ENCODE results near the gene WDR88. TPM values are rescaled to one million over a fixed set of nuclear protein-coding genes. Genes with fewer than 3 reads are reported as not detected.
"Not testable (repeated sequence)": the region's sequence is repeated elsewhere in the genome, so short reads cannot be mapped to it uniquely, and the experiment has no call there.

WDR88 gene
- total RNA-seq, 6 experiments from 2014 or later = not detected

GRCh38 chr19:33219261-33219815 is 87.4 kb downstream of the WDR88 start:
- Mint-ChIP-seq H3K4me3 (no peak overlapping the region), H3K4me1 (ENCODE audit: low read depth) (no peaks in the 10 kb centered on the region), H3K36me3 (ENCODE audit: low read depth) (no peaks in the 10 kb centered on the region), H3K27ac (no peak overlapping the region), H3K27me3 (ENCODE audit: insufficient read depth) (peaks cover 22% of the 10 kb centered on the region), H3K9me3 (no peaks in the 10 kb centered on the region)
- no peak for DNase-seq
- peak; percentile 44 for TF ChIP-seq CTCF (IDR thresholded peaks at IDR 0.05)

GRCh38 chr19:33220115-33220514 is 88.2 kb downstream of the WDR88 start:
- peaks cover 27% of the 10 kb centered on the region for H3K27me3 Mint-ChIP-seq (ENCODE audit: insufficient read depth)
- H3K4me1 Mint-ChIP-seq (ENCODE audit: low read depth) = no peaks in the 10 kb centered on the region
- no peak overlapping the region for H3K4me3 Mint-ChIP-seq
- H3K9me3 Mint-ChIP-seq = no peaks in the 10 kb centered on the region
- no peak overlapping the region for H3K27ac Mint-ChIP-seq
- no peak for DNase-seq
- no peak for TF ChIP-seq CTCF (IDR thresholded peaks at IDR 0.05)
- H3K36me3 Mint-ChIP-seq (ENCODE audit: low read depth) = no peaks in the 10 kb centered on the region

GRCh38 chr19:33220735-33221134 is 88.8 kb downstream of the WDR88 start:
- no peaks in the 10 kb centered on the region for H3K9me3 Mint-ChIP-seq
- H3K36me3 Mint-ChIP-seq (ENCODE audit: low read depth) = no peaks in the 10 kb centered on the region
- no peak for TF ChIP-seq CTCF (IDR thresholded peaks at IDR 0.05)
- H3K27me3 Mint-ChIP-seq (ENCODE audit: insufficient read depth) = peaks cover 27% of the 10 kb centered on the region
- no peaks in the 10 kb centered on the region for H3K4me1 Mint-ChIP-seq (ENCODE audit: low read depth)
- no peak overlapping the region for H3K4me3 Mint-ChIP-seq
- DNase-seq = no peak
- H3K27ac Mint-ChIP-seq = no peak overlapping the region

GRCh38 chr19:33221638-33222037 is 89.7 kb downstream of the WDR88 start:
- Mint-ChIP-seq H3K27ac (no peak overlapping the region), H3K36me3 (ENCODE audit: low read depth) (no peaks in the 10 kb centered on the region), H3K4me1 (ENCODE audit: low read depth) (no peaks in the 10 kb centered on the region), H3K27me3 (ENCODE audit: insufficient read depth) (peaks cover 30% of the 10 kb centered on the region), H3K4me3 (no peak overlapping the region), H3K9me3 (peaks cover 4% of the 10 kb centered on the region; the same call in 1 of the 2 replicates)
- TF ChIP-seq CTCF (IDR thresholded peaks at IDR 0.05) = no peak
- DNase-seq = no peak

DNA sequence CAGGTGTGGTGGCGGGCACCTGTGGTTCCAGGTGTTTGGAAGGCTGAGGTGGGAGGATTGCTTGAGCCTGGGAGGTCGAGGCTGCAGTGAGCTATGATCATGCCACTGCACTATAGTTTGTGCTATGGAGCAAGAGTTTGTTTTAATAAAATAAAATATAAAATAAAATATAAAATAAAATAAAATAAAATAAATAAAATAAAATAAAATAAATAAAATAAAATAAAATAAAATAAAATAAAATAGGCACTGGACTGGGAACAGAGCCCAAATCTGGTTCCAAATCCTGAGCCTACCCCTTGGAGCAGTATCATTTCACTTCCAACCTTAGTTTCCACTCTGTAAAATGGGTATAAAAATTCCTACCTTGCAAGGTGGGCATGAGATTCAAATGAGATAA is 90.3 kb downstream of the WDR88 start:
- H3K27ac Mint-ChIP-seq; H3K4me3 Mint-ChIP-seq; DNase-seq; H3K4me1 Mint-ChIP-seq (ENCODE audit: low read depth); H3K36me3 Mint-ChIP-seq (ENCODE audit: low read depth); H3K9me3 Mint-ChIP-seq: not testable (repeated sequence)
- H3K27me3 Mint-ChIP-seq (ENCODE audit: insufficient read depth) = peaks cover 30% of the 10 kb centered on the region

DNA sequence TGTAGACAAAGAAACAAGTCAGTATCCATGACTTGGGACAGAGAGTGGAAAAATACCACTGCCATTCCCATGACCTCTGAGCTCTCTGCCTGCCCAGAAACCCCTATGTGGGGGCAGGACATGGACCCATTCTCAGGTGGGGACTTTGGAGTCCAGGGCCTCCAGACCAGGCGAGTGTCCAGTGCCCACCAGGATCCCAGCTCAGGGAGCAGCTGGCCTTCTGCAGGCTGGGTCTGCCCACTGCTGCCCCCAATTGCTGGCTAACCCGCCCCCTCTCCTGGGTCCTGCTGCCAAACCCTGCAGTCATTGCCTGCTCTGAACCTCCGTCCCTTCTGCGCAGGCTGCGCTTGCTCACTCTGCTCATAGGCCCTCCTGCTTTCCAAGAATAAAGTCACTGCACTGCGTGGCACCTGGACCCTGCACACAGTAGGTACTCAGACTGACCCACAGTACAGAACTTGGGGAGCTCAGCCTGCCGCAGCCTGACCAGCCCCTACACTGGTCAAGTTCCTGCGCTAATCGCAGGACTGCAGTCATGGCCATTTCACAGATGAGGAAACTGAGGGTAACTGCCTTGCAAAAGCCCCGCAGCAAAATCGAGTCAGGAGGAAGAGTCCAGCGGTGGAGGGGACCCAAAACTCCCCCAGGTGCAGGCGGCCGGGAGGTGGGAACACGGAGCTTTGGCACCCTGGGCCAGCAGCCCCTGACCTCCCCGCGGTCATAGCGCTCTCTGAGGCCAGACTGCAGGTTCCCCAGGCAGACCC is 93.0 kb downstream of the WDR88 start:
- no peak for TF ChIP-seq CTCF (IDR thresholded peaks at IDR 0.05)
- peaks cover 29% of the 10 kb centered on the region for H3K27me3 Mint-ChIP-seq (ENCODE audit: insufficient read depth)

More for the DNA sequence above, 93.0 kb downstream of the WDR88 start:
- H3K9me3 Mint-ChIP-seq = peaks cover 24% of the 10 kb centered on the region
- H3K27ac Mint-ChIP-seq = no peak overlapping the region
- H3K4me3 Mint-ChIP-seq = no peak overlapping the region
- peaks cover 15% of the 10 kb centered on the region for H3K36me3 Mint-ChIP-seq (ENCODE audit: low read depth)
- H3K4me1 Mint-ChIP-seq (ENCODE audit: low read depth) = no peaks in the 10 kb centered on the region
- DNase-seq = no peak

All from HFFc6 (cell line).